Mesothelial cell of epicardium (in vitro differentiated cells): ENCODE measurements around the gene HOXA13. TPM values are rescaled to one million over a fixed set of nuclear protein-coding genes. Genes with fewer than 3 reads are reported as not detected.

ENCODE experiments used
- DNase-seq, 2 experiments: peaks; one replicate each; pipeline ENCODE4 v3.0.0; 2021; ENCODE audit warnings: low spot score in 2 of 2; ENCODE audit not compliant: unreplicated experiment in 2 of 2
- H3K27ac Mint-ChIP-seq: 2 replicates; pipeline ENCODE4 v1.8.0; 2021; ENCODE audit warnings: mixed read lengths
- H3K27me3 Mint-ChIP-seq: 2 replicates; pipeline ENCODE4 v1.8.0; 2021; ENCODE audit warnings: low read depth, mixed read lengths
- H3K36me3 Mint-ChIP-seq: 2 replicates; pipeline ENCODE4 v1.8.0; 2021; ENCODE audit warnings: mixed read lengths
- H3K4me1 Mint-ChIP-seq: 2 replicates; pipeline ENCODE4 v1.8.0; 2021; ENCODE audit warnings: mixed read lengths
- H3K4me3 Mint-ChIP-seq: 2 replicates; pipeline ENCODE4 v1.8.0; 2021; ENCODE audit warnings: mild to moderate bottlenecking, moderate library complexity, mixed read lengths
- H3K9me3 Mint-ChIP-seq: 2 replicates; pipeline ENCODE4 v1.8.0; 2021; ENCODE audit warnings: mixed read lengths
- CTCF ChIP-seq: fragments of 200-600 bp; sonication (generic); IDR thresholded peaks from one replicate; pipeline ENCODE4 v1.5.0; 2021; ENCODE audit warnings: antibody characterized with exemption; ENCODE audit not compliant: unreplicated experiment
- total RNA-seq: library from RNA; stranded (reverse); gene quantifications from 3 replicates; pipeline ENCODE4 v1.2.1, GENCODE V29; 2021

Gene HOXA13
- total RNA-seq, 1 donor from 2014 or later, result 7.7 TPM

- DNase-seq, result no peak
- no peak for TF ChIP-seq CTCF
- peaks cover 94% of the 10 kb centered on the region for H3K27me3 Mint-ChIP-seq
- no peak overlapping the region for H3K27ac Mint-ChIP-seq
- peaks cover 37% of the 10 kb centered on the region for H3K4me1 Mint-ChIP-seq
- no peaks in the 10 kb centered on the region for H3K36me3 Mint-ChIP-seq
- no peaks in the 10 kb centered on the region for H3K9me3 Mint-ChIP-seq
- peak overlapping the region; percentile 50 for H3K4me3 Mint-ChIP-seq
Observed at GRCh38 chr7:27238979-27239386, 39.1 kb upstream of the HOXA13 start.

GRCh38 chr7:27237735-27238334 is 37.9 kb upstream of the HOXA13 start:
- Mint-ChIP-seq H3K27ac (no peak overlapping the region), H3K9me3 (no peaks in the 10 kb centered on the region), H3K4me1 (peaks cover 32% of the 10 kb centered on the region), H3K36me3 (no peaks in the 10 kb centered on the region), H3K4me3 (peak overlapping the region; percentile 13), H3K27me3 (peaks cover 93% of the 10 kb centered on the region)
- DNase-seq, result no peak
- TF ChIP-seq CTCF, result no peak

- H3K27me3 Mint-ChIP-seq, result peaks cover 74% of the 10 kb centered on the region
- H3K9me3 Mint-ChIP-seq, result no peaks in the 10 kb centered on the region
- peak; percentile 37 for TF ChIP-seq CTCF
- peak overlapping the region; percentile 67 for H3K4me3 Mint-ChIP-seq
- peak overlapping the region; percentile 59 for H3K27ac Mint-ChIP-seq
- H3K4me1 Mint-ChIP-seq, result peaks cover 24% of the 10 kb centered on the region
- H3K36me3 Mint-ChIP-seq, result no peaks in the 10 kb centered on the region
- DNase-seq, result peak; percentile 63 to 74
Observed at GRCh38 chr7:27235387-27236311, 35.8 kb upstream of the HOXA13 start.

- H3K4me3 Mint-ChIP-seq, result no peak overlapping the region
- peaks cover 71% of the 10 kb centered on the region for H3K27me3 Mint-ChIP-seq
- H3K36me3 Mint-ChIP-seq, result no peaks in the 10 kb centered on the region
- H3K27ac Mint-ChIP-seq, result no peak overlapping the region
- peaks cover 6% of the 10 kb centered on the region for H3K4me1 Mint-ChIP-seq
- TF ChIP-seq CTCF, result no peak
- no peaks in the 10 kb centered on the region for H3K9me3 Mint-ChIP-seq
- DNase-seq, result no peak
Observed at GRCh38 chr7:27229448-27229847, 29.6 kb upstream of the HOXA13 start.

- H3K27me3 Mint-ChIP-seq, result peaks cover 93% of the 10 kb centered on the region
- H3K36me3 Mint-ChIP-seq, result no peaks in the 10 kb centered on the region
- no peak for TF ChIP-seq CTCF
- peak overlapping the region; percentile 58 for H3K4me3 Mint-ChIP-seq
- H3K9me3 Mint-ChIP-seq, result no peaks in the 10 kb centered on the region
- H3K27ac Mint-ChIP-seq, result no peak overlapping the region
- peaks cover 6% of the 10 kb centered on the region for H3K4me1 Mint-ChIP-seq
- peak in 1 of 2 experiments; percentile 62 for DNase-seq
Observed at GRCh38 chr7:27224983-27225934, 25.4 kb upstream of the HOXA13 start.
